Head of caudate nucleus (tissue), 42 donors: ENCODE data around the gene PRDM4.

Source experiments
- DNase-seq, 42 donors: peaks; one replicate each; pipeline versions ENCODE4 v3.0.0 to v3.0.0-alpha.2; 2020 to 2021; ENCODE audit warnings: mixed read lengths in 7 of 42
- intact Hi-C: fragments of 100-400 bp; cut with DNase I; formaldehyde crosslinking; loops from one replicate; pipeline ENCODE4 v1.15.0; 2022

Gene PRDM4

GRCh38 chr12:107760809-107761501 is at the start of gene PRDM4:
PRDM4 (minus strand) TSS chr12:107761137; CDS start chr12:107760515, 622 bp downstream.
- peak; percentile 84 to 97 (median 93) for DNase-seq
- intact Hi-C loops = loop anchor here (2.0 to 10.0 kb wide), 2 partner anchors 76 to 124 kb away; partner anchors contain the start of gene PWP1

- no peak for DNase-seq
- intact Hi-C loops = no loop called here
Observed at GRCh38 chr12:107807471-107808150, 46.7 kb upstream of the PRDM4 start.

- intact Hi-C loops = no loop called here
- DNase-seq = no peak
Observed at GRCh38 chr12:107805488-107806180, 44.7 kb upstream of the PRDM4 start.

GRCh38 chr12:107803092-107803491 is 42.2 kb upstream of the PRDM4 start:
- no peak for DNase-seq
- intact Hi-C loops = no loop called here

- intact Hi-C loops = no loop called here
- DNase-seq = no peak
Observed at GRCh38 chr12:107801150-107801549, 40.2 kb upstream of the PRDM4 start.

- intact Hi-C loops = no loop called here
- no peak for DNase-seq
Observed at GRCh38 chr12:107798580-107798979, 37.6 kb upstream of the PRDM4 start.

- no peak for DNase-seq
- intact Hi-C loops = no loop called here
Observed at GRCh38 chr12:107794451-107794850, 33.5 kb upstream of the PRDM4 start.

GRCh38 chr12:107791465-107792089 is 30.6 kb upstream of the PRDM4 start:
- intact Hi-C loops = no loop called here
- DNase-seq = no peak

GRCh38 chr12:107788690-107789458 is 27.9 kb upstream of the PRDM4 start:
- DNase-seq = no peak
- intact Hi-C loops = no loop called here

- intact Hi-C loops = no loop called here
- no peak for DNase-seq
Observed at GRCh38 chr12:107788281-107788680, 27.3 kb upstream of the PRDM4 start.

GRCh38 chr12:107783406-107784376 is 22.8 kb upstream of the PRDM4 start:
- DNase-seq = no peak
- intact Hi-C loops = no loop called here

- no peak for DNase-seq
- intact Hi-C loops = no loop called here
Observed at GRCh38 chr12:107782067-107782466, 21.1 kb upstream of the PRDM4 start.

GRCh38 chr12:107780298-107780697 is 19.4 kb upstream of the PRDM4 start:
- intact Hi-C loops = no loop called here
- DNase-seq = no peak

- DNase-seq = peak in 3 of 42 donors; percentile 5 to 20 (median 5)
- intact Hi-C loops = no loop called here
Observed at GRCh38 chr12:107779077-107779831, 18.3 kb upstream of the PRDM4 start.

GRCh38 chr12:107778383-107779025 is 17.6 kb upstream of the PRDM4 start:
- peak in 2 of 42 donors; percentile 7 to 15 for DNase-seq

GRCh38 chr12:107776171-107776570 is 15.2 kb upstream of the PRDM4 start:
- DNase-seq = no peak
- intact Hi-C loops = no loop called here

More at GRCh38 chr12:107778383-107779025, 17.6 kb upstream of the PRDM4 start:
- intact Hi-C loops = no loop called here
